Measurements from ENCODE around the gene TMC3.

DNA sequence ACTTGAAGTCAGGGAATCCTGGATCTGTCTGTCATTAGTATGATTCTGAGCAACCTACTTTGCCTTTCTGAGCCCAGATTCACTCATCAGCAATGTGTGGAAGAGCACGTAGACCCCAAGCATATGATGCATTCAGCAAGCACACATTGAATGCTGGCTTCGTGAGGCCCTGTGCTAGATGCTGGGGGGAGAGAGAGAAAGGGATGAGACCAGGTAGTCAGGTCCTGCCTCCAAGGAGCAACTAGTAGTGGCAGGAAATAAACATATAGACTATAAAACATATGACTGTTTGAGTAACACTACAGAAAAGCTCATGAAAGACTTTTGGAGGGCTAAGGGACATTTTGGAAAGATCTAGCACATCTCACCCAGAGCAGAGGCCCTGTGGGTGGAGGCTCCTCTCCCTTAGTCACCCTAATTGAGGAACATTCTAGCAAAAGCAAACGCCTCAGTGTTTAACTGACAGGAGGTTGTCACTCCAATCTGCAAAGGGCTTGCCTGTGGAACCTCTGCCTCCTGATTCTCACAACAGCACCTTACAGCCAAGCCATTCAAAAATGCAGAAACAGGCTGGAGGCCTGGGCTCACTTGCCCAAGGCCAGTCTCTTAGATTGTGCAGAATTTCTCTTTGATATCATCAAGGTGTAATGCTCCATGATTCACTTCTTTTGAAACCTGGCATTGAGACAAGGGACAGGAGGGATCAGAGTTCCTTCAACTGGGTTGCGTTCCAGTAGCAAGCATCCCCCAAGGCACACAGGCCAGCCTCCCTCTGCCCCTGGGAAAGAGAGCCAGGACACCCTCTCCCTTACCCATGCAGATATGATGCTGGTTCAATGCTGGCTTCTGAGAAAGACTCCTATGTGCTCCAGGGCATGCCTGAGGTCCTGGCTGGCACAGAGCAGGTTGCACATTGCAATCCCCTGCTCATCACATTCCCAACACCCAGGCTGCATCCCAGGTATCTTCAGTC lies 76.1 kb downstream of the TMC3 start:
- TF ChIP-seq EGR1 (IDR thresholded peaks at IDR 0.05; ENCODE audit: low read depth in 2 of 2) (no peak), YY1 (IDR thresholded peaks at IDR 0.05) (no peak), JUND (IDR thresholded peaks at IDR 0.05) (no peak), RAD21 (IDR thresholded peaks at IDR 0.05) (no peak), TAF1 (conservative IDR thresholded peaks at IDR 0.05) (no peak), FOXA1 (IDR thresholded peaks at IDR 0.05) (no peak), SP1 (IDR thresholded peaks at IDR 0.05) (no peak)
- TF ChIP-seq, protein P1, sequence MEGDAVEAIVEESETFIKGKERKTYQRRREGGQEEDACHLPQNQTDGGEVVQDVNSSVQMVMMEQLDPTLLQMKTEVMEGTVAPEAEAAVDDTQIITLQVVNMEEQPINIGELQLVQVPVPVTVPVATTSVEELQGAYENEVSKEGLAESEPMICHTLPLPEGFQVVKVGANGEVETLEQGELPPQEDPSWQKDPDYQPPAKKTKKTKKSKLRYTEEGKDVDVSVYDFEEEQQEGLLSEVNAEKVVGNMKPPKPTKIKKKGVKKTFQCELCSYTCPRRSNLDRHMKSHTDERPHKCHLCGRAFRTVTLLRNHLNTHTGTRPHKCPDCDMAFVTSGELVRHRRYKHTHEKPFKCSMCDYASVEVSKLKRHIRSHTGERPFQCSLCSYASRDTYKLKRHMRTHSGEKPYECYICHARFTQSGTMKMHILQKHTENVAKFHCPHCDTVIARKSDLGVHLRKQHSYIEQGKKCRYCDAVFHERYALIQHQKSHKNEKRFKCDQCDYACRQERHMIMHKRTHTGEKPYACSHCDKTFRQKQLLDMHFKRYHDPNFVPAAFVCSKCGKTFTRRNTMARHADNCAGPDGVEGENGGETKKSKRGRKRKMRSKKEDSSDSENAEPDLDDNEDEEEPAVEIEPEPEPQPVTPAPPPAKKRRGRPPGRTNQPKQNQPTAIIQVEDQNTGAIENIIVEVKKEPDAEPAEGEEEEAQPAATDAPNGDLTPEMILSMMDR (IDR thresholded peaks at IDR 0.05; ENCODE audit: low read depth, low read length, missing input control) = no peak
- TF ChIP-seq, protein P2, sequence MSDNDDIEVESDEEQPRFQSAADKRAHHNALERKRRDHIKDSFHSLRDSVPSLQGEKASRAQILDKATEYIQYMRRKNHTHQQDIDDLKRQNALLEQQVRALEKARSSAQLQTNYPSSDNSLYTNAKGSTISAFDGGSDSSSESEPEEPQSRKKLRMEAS (IDR thresholded peaks at IDR 0.05) = no peak
- TF ChIP-seq, protein P3, sequence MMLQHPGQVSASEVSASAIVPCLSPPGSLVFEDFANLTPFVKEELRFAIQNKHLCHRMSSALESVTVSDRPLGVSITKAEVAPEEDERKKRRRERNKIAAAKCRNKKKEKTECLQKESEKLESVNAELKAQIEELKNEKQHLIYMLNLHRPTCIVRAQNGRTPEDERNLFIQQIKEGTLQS (IDR thresholded peaks at IDR 0.05) = no peak
- TF ChIP-seq, protein P4, sequence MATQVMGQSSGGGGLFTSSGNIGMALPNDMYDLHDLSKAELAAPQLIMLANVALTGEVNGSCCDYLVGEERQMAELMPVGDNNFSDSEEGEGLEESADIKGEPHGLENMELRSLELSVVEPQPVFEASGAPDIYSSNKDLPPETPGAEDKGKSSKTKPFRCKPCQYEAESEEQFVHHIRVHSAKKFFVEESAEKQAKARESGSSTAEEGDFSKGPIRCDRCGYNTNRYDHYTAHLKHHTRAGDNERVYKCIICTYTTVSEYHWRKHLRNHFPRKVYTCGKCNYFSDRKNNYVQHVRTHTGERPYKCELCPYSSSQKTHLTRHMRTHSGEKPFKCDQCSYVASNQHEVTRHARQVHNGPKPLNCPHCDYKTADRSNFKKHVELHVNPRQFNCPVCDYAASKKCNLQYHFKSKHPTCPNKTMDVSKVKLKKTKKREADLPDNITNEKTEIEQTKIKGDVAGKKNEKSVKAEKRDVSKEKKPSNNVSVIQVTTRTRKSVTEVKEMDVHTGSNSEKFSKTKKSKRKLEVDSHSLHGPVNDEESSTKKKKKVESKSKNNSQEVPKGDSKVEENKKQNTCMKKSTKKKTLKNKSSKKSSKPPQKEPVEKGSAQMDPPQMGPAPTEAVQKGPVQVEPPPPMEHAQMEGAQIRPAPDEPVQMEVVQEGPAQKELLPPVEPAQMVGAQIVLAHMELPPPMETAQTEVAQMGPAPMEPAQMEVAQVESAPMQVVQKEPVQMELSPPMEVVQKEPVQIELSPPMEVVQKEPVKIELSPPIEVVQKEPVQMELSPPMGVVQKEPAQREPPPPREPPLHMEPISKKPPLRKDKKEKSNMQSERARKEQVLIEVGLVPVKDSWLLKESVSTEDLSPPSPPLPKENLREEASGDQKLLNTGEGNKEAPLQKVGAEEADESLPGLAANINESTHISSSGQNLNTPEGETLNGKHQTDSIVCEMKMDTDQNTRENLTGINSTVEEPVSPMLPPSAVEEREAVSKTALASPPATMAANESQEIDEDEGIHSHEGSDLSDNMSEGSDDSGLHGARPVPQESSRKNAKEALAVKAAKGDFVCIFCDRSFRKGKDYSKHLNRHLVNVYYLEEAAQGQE (IDR thresholded peaks at IDR 0.05) = no peak
